Measurements from ENCODE around the gene IGF2BP3. TPM values are rescaled to one million over a fixed set of nuclear protein-coding genes. Genes with fewer than 3 reads are reported as not detected.
A peak's percentile ranks its signal among the peaks of the same experiment; 100 is the strongest.

IGF2BP3 gene
- total RNA-seq, 1 donor, result 2.5 TPM

DNA sequence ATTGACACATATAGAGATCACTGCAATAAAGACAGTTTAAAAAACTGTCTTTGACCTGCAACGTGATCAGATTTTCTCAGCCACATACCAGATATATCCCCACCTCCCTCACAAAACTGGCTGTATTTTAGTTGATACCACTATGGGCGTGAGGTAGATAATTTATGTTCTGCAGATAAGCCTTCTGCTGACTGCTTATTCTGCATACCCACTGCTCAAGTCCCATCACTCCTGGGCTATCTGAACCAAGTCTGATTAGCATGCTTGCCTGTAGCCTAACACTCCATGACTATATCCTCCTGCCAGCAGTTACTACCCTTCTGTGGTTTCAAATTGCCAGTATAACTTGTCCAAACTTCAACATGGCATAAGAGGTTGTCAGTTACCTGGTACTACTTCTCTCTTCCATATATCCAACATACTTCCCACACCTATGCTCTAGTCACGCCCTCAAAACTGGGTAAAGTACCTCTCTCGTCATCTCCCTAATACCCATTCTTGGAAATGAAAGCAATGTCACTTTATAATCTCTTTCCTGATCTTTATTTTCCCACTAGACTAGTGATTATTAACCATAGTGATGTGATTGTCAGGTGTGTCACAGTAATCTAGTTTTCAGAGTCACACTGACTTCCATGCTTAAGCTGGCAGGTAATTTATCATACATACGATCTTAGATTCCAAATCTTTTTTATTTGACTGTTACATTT, 100.4 kb downstream of the IGF2BP3 start:
- Histone ChIP-seq H3K4me3 (ENCODE audit: insufficient read depth, low read length) (no peak overlapping the region), H3K4me2 (ENCODE audit: insufficient read depth, low read length) (no peak overlapping the region), H3K79me2 (ENCODE audit: insufficient read depth, low read length) (peaks cover 2% of the 10 kb centered on the region), H3K4me1 (ENCODE audit: insufficient read depth, low read length) (peaks cover 19% of the 10 kb centered on the region), H3K9me3 (ENCODE audit: low read depth, low read length) (no peaks in the 10 kb centered on the region), H3K27ac (ENCODE audit: low read depth, low read length) (no peak overlapping the region), H3K27me3 (ENCODE audit: insufficient read depth, low read length) (no peaks in the 10 kb centered on the region), H4K20me1 (ENCODE audit: insufficient read depth, low read length) (peaks cover 4% of the 10 kb centered on the region), H3K36me3 (ENCODE audit: insufficient read depth, low read length) (no peaks in the 10 kb centered on the region), H2AFZ (ENCODE audit: low read length) (no peak overlapping the region)
- DNase-seq (ENCODE audit: insufficient read length, low spot score, missing footprints), result no peak
- TF ChIP-seq, protein P1, sequence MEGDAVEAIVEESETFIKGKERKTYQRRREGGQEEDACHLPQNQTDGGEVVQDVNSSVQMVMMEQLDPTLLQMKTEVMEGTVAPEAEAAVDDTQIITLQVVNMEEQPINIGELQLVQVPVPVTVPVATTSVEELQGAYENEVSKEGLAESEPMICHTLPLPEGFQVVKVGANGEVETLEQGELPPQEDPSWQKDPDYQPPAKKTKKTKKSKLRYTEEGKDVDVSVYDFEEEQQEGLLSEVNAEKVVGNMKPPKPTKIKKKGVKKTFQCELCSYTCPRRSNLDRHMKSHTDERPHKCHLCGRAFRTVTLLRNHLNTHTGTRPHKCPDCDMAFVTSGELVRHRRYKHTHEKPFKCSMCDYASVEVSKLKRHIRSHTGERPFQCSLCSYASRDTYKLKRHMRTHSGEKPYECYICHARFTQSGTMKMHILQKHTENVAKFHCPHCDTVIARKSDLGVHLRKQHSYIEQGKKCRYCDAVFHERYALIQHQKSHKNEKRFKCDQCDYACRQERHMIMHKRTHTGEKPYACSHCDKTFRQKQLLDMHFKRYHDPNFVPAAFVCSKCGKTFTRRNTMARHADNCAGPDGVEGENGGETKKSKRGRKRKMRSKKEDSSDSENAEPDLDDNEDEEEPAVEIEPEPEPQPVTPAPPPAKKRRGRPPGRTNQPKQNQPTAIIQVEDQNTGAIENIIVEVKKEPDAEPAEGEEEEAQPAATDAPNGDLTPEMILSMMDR (IDR thresholded peaks at IDR 0.05; ENCODE audit: extremely low read depth, low read depth, low read length), result no peak

DNA sequence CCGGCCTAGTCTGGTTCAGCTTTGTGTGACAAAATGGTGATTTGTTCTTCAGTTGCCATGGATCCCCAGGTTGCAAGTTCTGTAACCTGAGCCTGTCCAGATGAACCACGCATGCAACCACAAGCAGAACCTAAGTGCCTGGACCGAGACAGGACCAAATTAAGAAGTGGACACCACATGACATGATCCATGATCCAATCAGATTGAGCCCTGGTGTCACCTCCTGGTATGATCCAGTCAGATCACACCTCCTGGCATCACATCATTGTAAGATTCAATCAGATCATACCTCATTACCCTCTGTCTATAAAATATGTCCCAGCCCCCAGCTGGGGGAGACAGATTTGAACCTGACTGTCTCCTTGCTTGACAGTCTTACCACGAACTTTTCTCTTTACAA, 101.2 kb downstream of the IGF2BP3 start:
- Histone ChIP-seq H3K27me3 (ENCODE audit: insufficient read depth, low read length) (no peaks in the 10 kb centered on the region), H3K27ac (ENCODE audit: low read depth, low read length) (no peak overlapping the region), H3K4me2 (ENCODE audit: insufficient read depth, low read length) (no peak overlapping the region), H3K79me2 (ENCODE audit: insufficient read depth, low read length) (peaks cover 2% of the 10 kb centered on the region), H4K20me1 (ENCODE audit: insufficient read depth, low read length) (peaks cover 4% of the 10 kb centered on the region), H3K36me3 (ENCODE audit: insufficient read depth, low read length) (no peaks in the 10 kb centered on the region), H2AFZ (ENCODE audit: low read length) (no peak overlapping the region), H3K9me3 (ENCODE audit: low read depth, low read length) (no peaks in the 10 kb centered on the region), H3K4me3 (ENCODE audit: insufficient read depth, low read length) (no peak overlapping the region), H3K4me1 (ENCODE audit: insufficient read depth, low read length) (peaks cover 16% of the 10 kb centered on the region)
- no peak for DNase-seq (ENCODE audit: insufficient read length, low spot score, missing footprints)
- TF ChIP-seq, protein P1 (IDR thresholded peaks at IDR 0.05; ENCODE audit: extremely low read depth, low read depth, low read length), result no peak

DNA sequence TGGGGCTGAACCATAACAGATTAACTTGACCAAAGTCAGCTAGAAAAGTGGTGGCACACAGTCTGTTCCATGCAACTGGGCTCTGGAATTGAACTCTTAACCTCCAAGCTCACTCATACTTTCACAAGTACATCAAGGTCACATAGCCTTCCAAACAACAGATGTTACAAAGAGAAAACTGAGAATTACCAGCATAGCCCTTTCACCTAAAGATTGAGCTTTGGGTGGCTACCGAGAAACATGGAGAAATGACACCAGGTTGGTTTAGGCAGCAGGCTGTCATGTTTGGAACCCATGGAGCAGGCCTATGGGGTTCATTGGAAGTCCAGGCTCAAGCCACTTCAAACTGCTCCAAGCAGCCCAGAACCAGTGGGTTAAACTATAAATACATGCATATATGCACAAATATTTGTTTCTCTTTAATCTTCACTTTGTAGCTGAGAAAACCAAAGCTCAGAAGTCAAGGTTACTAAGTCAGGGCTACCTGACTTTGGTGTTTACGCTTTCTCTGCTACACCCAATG, 112.1 kb downstream of the IGF2BP3 start:
- Histone ChIP-seq H2AFZ (ENCODE audit: low read length) (no peak overlapping the region), H3K4me3 (ENCODE audit: insufficient read depth, low read length) (no peak overlapping the region), H3K27ac (ENCODE audit: low read depth, low read length) (no peak overlapping the region), H3K4me2 (ENCODE audit: insufficient read depth, low read length) (no peak overlapping the region), H3K27me3 (ENCODE audit: insufficient read depth, low read length) (no peaks in the 10 kb centered on the region), H3K9me3 (ENCODE audit: low read depth, low read length) (no peaks in the 10 kb centered on the region), H3K79me2 (ENCODE audit: insufficient read depth, low read length) (no peaks in the 10 kb centered on the region), H3K36me3 (ENCODE audit: insufficient read depth, low read length) (no peaks in the 10 kb centered on the region), H3K4me1 (ENCODE audit: insufficient read depth, low read length) (peaks cover 18% of the 10 kb centered on the region), H4K20me1 (ENCODE audit: insufficient read depth, low read length) (no peaks in the 10 kb centered on the region)
- TF ChIP-seq, protein P1 (IDR thresholded peaks at IDR 0.05; ENCODE audit: extremely low read depth, low read depth, low read length), result no peak
- DNase-seq (ENCODE audit: insufficient read length, low spot score, missing footprints), result no peak

DNA sequence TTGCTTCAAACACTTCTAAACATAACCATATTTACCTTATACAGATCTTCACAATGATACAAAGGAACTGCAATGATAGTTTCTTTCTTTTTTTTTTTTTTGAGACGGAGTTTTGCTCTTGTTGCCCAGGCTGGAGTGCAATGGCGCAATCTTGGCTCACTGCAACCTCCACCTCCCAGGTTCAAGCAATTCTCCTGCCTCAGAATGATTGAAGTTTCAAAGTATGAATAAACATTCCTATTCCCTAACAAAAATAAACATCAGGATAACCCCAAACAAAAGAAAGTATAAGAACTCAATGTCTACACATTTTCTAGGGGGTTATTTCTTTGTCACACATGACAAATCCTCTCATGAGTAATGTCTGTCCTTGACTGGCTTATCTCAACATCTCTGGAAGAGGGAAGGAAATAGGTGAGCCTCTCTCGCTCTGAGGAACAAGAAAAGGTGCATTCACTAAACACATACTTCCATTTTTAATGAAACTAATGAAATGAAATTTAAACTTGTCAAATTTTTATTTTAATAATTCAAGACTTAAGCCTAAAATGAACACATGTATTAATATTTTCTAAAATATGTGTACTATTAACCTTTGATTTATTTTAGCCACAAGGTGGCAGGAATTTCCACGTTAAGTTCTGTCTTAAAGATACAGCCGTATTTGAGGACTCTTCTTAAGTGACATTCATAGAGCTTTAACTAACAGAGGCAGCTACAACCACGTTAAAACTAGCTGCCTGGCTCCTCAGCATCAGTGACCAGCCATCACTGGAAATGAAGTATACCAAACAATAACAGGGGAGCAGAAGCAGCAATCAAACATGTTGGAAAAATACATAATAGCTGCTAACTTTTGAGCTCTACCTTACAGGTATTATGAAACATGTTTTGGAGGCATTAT, 112.8 kb downstream of the IGF2BP3 start:
- H3K4me2 ChIP-seq (ENCODE audit: insufficient read depth, low read length), result peak overlapping the region; percentile 48
- H3K27ac ChIP-seq (ENCODE audit: low read depth, low read length), result no peak overlapping the region
- H3K4me3 ChIP-seq (ENCODE audit: insufficient read depth, low read length), result no peak overlapping the region
- H3K36me3 ChIP-seq (ENCODE audit: insufficient read depth, low read length), result no peaks in the 10 kb centered on the region
- no peaks in the 10 kb centered on the region for H3K27me3 ChIP-seq (ENCODE audit: insufficient read depth, low read length)
- no peak overlapping the region for H2AFZ ChIP-seq (ENCODE audit: low read length)
- no peaks in the 10 kb centered on the region for H3K9me3 ChIP-seq (ENCODE audit: low read depth, low read length)
- TF ChIP-seq, protein P1 (IDR thresholded peaks at IDR 0.05; ENCODE audit: extremely low read depth, low read depth, low read length), result peak; percentile 40
- H3K79me2 ChIP-seq (ENCODE audit: insufficient read depth, low read length), result no peaks in the 10 kb centered on the region
- no peaks in the 10 kb centered on the region for H4K20me1 ChIP-seq (ENCODE audit: insufficient read depth, low read length)
- peak; percentile 35 for DNase-seq (ENCODE audit: insufficient read length, low spot score, missing footprints)
- peaks cover 18% of the 10 kb centered on the region for H3K4me1 ChIP-seq (ENCODE audit: insufficient read depth, low read length)
